Liver (tissue), 3 donors: ENCODE measurements around the gene ASPHD2.

Experiments used
- FOXA1 ChIP-seq: IDR thresholded peaks from 2 replicates; pipeline ENCODE4 v1.6.1; 2016; ENCODE audit warnings: antibody characterized with exemption
- FOXA2 ChIP-seq: IDR thresholded peaks from 2 replicates; pipeline ENCODE4 v1.6.1; 2016; ENCODE audit warnings: antibody characterized with exemption
- GABPA ChIP-seq, 2 donors: IDR thresholded peaks in 1 of 2; conservative IDR thresholded peaks in 1 of 2; 2 replicates each; pipeline ENCODE4 v1.6.1; 2016; ENCODE audit warnings: antibody characterized with exemption in 2 of 2, mild to moderate bottlenecking in 1 of 2, moderate library complexity in 1 of 2
- JUND ChIP-seq, 2 donors: IDR thresholded peaks; 2 replicates each; pipeline ENCODE4 v1.6.1; 2016; ENCODE audit warnings: antibody characterized with exemption in 2 of 2
- MAX ChIP-seq: IDR thresholded peaks from 2 replicates; pipeline ENCODE4 v1.6.1; 2016; ENCODE audit warnings: antibody characterized with exemption
- RAD21 ChIP-seq, 2 donors: IDR thresholded peaks; 2 replicates each; pipeline ENCODE4 v1.6.1; 2016; ENCODE audit warnings: antibody characterized with exemption in 2 of 2, mild to moderate bottlenecking in 2 of 2
- SP1 ChIP-seq: IDR thresholded peaks from 2 replicates; pipeline ENCODE4 v1.6.1; 2018; ENCODE audit warnings: antibody characterized with exemption, mild to moderate bottlenecking
- TAF1 ChIP-seq: conservative IDR thresholded peaks from 2 replicates; pipeline ENCODE4 v1.6.1; 2016; ENCODE audit warnings: antibody characterized with exemption, mild to moderate bottlenecking
- ZBTB33 ChIP-seq: IDR thresholded peaks from 2 replicates; pipeline ENCODE4 v1.6.1; 2016; ENCODE audit warnings: antibody characterized with exemption
- TF ChIP-seq, protein P1 (sequence below): fragments of 150-350 bp; IDR thresholded peaks from 2 replicates; pipeline ENCODE4 v1.5.1; 2017; ENCODE audit warnings: improper control_type of control experiment, low read depth, low read length; ENCODE audit not compliant: missing input control
- TF ChIP-seq, protein P2 (sequence below): IDR thresholded peaks from 2 replicates; pipeline ENCODE4 v1.6.1; 2016; ENCODE audit warnings: antibody characterized with exemption, mild to moderate bottlenecking
- TF ChIP-seq, protein P3 (sequence below): IDR thresholded peaks from 2 replicates; pipeline ENCODE4 v1.6.1; 2016; ENCODE audit warnings: antibody characterized with exemption
- donor health status: healthy.
- donor health status: healthy.

GRCh38 chr22:26401726-26402125, 27.3 kb upstream of the ASPHD2 start:
- TF ChIP-seq SP1: no peak
- TF ChIP-seq FOXA1: no peak
- TF ChIP-seq, protein P1, sequence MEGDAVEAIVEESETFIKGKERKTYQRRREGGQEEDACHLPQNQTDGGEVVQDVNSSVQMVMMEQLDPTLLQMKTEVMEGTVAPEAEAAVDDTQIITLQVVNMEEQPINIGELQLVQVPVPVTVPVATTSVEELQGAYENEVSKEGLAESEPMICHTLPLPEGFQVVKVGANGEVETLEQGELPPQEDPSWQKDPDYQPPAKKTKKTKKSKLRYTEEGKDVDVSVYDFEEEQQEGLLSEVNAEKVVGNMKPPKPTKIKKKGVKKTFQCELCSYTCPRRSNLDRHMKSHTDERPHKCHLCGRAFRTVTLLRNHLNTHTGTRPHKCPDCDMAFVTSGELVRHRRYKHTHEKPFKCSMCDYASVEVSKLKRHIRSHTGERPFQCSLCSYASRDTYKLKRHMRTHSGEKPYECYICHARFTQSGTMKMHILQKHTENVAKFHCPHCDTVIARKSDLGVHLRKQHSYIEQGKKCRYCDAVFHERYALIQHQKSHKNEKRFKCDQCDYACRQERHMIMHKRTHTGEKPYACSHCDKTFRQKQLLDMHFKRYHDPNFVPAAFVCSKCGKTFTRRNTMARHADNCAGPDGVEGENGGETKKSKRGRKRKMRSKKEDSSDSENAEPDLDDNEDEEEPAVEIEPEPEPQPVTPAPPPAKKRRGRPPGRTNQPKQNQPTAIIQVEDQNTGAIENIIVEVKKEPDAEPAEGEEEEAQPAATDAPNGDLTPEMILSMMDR: no peak
- TF ChIP-seq JUND (IDR thresholded peaks at IDR 0.05): no peak
- TF ChIP-seq, protein P2, sequence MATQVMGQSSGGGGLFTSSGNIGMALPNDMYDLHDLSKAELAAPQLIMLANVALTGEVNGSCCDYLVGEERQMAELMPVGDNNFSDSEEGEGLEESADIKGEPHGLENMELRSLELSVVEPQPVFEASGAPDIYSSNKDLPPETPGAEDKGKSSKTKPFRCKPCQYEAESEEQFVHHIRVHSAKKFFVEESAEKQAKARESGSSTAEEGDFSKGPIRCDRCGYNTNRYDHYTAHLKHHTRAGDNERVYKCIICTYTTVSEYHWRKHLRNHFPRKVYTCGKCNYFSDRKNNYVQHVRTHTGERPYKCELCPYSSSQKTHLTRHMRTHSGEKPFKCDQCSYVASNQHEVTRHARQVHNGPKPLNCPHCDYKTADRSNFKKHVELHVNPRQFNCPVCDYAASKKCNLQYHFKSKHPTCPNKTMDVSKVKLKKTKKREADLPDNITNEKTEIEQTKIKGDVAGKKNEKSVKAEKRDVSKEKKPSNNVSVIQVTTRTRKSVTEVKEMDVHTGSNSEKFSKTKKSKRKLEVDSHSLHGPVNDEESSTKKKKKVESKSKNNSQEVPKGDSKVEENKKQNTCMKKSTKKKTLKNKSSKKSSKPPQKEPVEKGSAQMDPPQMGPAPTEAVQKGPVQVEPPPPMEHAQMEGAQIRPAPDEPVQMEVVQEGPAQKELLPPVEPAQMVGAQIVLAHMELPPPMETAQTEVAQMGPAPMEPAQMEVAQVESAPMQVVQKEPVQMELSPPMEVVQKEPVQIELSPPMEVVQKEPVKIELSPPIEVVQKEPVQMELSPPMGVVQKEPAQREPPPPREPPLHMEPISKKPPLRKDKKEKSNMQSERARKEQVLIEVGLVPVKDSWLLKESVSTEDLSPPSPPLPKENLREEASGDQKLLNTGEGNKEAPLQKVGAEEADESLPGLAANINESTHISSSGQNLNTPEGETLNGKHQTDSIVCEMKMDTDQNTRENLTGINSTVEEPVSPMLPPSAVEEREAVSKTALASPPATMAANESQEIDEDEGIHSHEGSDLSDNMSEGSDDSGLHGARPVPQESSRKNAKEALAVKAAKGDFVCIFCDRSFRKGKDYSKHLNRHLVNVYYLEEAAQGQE: no peak
- TF ChIP-seq, protein P3, sequence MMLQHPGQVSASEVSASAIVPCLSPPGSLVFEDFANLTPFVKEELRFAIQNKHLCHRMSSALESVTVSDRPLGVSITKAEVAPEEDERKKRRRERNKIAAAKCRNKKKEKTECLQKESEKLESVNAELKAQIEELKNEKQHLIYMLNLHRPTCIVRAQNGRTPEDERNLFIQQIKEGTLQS: no peak
- no peak for TF ChIP-seq FOXA2
- no peak for TF ChIP-seq RAD21 (IDR thresholded peaks at IDR 0.05)
- no peak for TF ChIP-seq GABPA (IDR thresholded peaks at IDR 0.05 in 1 of 2, conservative IDR thresholded peaks at IDR 0.05 in 1 of 2)
- no peak for TF ChIP-seq MAX
- no peak for TF ChIP-seq TAF1
- no peak for TF ChIP-seq ZBTB33
